ENCODE measurements around the gene VWC2. TPM values are rescaled to one million over a fixed set of nuclear protein-coding genes. Genes with fewer than 3 reads are reported as not detected.

The VWC2 gene
- total and polyA plus RNA-seq, 10 of the 15 experiments (the other 5 are each of a cell fraction or from before 2014, with no cell fraction given): 0.01 to 0.06 (median 0.03) TPM; not detected in 7

DNA sequence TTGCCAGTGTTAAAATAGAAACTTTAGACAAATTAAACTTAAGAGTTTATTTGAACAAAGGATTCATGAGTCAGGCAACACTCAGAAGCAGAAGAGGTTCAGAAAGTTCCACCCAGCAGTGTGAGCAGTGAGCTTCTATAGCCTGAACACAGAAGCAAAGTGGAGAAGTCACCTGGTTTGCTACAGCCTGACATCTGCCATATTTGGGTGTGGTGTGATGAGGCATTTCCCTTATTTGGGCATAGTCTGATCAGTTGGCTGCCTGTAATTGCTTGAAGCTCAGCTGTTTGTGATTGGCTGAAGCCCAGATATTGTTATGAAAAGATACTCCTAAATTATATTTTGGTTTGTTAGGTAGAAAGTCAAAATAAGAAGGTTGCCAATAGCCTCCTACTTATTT is 39.1 kb downstream of the VWC2 start:
- ATAC-seq: peak; percentile 58
- H3K9ac ChIP-seq (ENCODE audit: control insufficient read depth, insufficient read depth, low read length): no peak overlapping the region
- CTCF ChIA-PET: no interaction called here
- H4K20me1 ChIP-seq (ENCODE audit: control insufficient read depth, insufficient read depth): no peaks in the 10 kb centered on the region
- RAD21 ChIA-PET (ENCODE audit: unreplicated experiment): interaction anchor here (1.5 kb wide), 1 partner anchor 811 kb away, joined by 4 read pairs; no protein-coding TSS in a partner anchor
- no peak for FAIRE-seq
- SMC1A ChIA-PET (ENCODE audit: uncharacterized antibody, unreplicated experiment): no interaction called here
- H3K4me1 ChIP-seq (ENCODE audit: control insufficient read depth, insufficient read depth, low read length): no peaks in the 10 kb centered on the region
- H3K27me3 ChIP-seq (replicated peaks in 1 of 2; ENCODE audit: control insufficient read depth in 2 of 2, insufficient read depth in 2 of 2, low read length in 1 of 2): no peaks in the 10 kb centered on the region
- TF ChIP-seq, protein P1, sequence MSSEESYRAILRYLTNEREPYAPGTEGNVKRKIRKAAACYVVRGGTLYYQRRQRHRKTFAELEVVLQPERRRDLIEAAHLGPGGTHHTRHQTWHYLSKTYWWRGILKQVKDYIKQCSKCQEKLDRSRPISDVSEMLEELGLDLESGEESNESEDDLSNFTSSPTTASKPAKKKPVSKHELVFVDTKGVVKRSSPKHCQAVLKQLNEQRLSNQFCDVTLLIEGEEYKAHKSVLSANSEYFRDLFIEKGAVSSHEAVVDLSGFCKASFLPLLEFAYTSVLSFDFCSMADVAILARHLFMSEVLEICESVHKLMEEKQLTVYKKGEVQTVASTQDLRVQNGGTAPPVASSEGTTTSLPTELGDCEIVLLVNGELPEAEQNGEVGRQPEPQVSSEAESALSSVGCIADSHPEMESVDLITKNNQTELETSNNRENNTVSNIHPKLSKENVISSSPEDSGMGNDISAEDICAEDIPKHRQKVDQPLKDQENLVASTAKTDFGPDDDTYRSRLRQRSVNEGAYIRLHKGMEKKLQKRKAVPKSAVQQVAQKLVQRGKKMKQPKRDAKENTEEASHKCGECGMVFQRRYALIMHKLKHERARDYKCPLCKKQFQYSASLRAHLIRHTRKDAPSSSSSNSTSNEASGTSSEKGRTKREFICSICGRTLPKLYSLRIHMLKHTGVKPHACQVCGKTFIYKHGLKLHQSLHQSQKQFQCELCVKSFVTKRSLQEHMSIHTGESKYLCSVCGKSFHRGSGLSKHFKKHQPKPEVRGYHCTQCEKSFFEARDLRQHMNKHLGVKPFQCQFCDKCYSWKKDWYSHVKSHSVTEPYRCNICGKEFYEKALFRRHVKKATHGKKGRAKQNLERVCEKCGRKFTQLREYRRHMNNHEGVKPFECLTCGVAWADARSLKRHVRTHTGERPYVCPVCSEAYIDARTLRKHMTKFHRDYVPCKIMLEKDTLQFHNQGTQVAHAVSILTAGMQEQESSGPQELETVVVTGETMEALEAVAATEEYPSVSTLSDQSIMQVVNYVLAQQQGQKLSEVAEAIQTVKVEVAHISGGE (CRISPR knock-in tag; IDR thresholded peaks at IDR 0.05): no peak
- peak; percentile 83 to 90 for TF ChIP-seq SRF (IDR thresholded peaks at IDR 0.05; ENCODE audit: low read depth in 2 of 2, low read length in 2 of 2)
- no peak overlapping the region for H3K4me2 ChIP-seq (ENCODE audit: control insufficient read depth, insufficient read depth)
- intact Hi-C loops (cut with micrococcal nuclease; ENCODE audit: unreplicated experiment) (no loop called here), in situ Hi-C loops (cut with MboI) (no loop called here)
- DNase-seq (ENCODE audit: low read depth, low spot score): no peak
- no peaks in the 10 kb centered on the region for H3K79me2 ChIP-seq (ENCODE audit: control insufficient read depth, insufficient read depth, low read length)
- H3K36me3 ChIP-seq (ENCODE audit: control insufficient read depth in 2 of 2, insufficient read depth in 2 of 2, low read length in 1 of 2): no peaks in the 10 kb centered on the region
- POLR2A ChIA-PET: no interaction called here
- no peak overlapping the region for H3K27ac ChIP-seq (ENCODE audit: control insufficient read depth, insufficient read depth)
- no peak overlapping the region for H3K4me3 ChIP-seq
- no TSS peak for BruUV-seq (replicated peaks)
- no peaks in the 10 kb centered on the region for H3K9me3 ChIP-seq (replicated peaks; ENCODE audit: control insufficient read depth, insufficient read depth, low read length)
- no peak overlapping the region for H2AFZ ChIP-seq (ENCODE audit: control insufficient read depth, low read depth, low read length)

DNA sequence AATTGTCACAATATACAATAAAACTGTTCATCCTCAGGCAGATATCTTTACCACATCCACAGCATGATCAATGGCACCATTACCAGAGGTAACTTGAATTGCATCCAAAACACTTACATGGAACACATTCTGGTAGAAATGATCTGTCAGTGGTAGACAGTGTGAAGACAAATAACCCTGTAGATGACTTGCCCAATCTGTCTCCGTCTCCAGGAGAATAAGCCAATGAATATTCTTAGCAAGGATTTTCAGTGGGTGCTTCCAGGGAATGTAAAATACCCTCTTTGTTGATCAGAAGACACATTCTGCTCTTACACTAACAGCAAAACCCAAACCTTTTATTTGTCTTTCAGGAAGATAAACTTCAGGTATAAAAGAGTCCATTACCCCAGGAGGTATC is 43.8 kb downstream of the VWC2 start:
- no peak overlapping the region for H3K9ac ChIP-seq (ENCODE audit: control insufficient read depth, insufficient read depth, low read length)
- no peaks in the 10 kb centered on the region for H3K36me3 ChIP-seq (ENCODE audit: control insufficient read depth in 2 of 2, insufficient read depth in 2 of 2, low read length in 1 of 2)
- ChIA-PET POLR2A (no interaction called here), CTCF (no interaction called here), SMC1A (ENCODE audit: uncharacterized antibody, unreplicated experiment) (no interaction called here), RAD21 (ENCODE audit: unreplicated experiment) (no interaction called here)
- no peaks in the 10 kb centered on the region for H3K9me3 ChIP-seq (replicated peaks; ENCODE audit: control insufficient read depth, insufficient read depth, low read length)
- H3K4me2 ChIP-seq (ENCODE audit: control insufficient read depth, insufficient read depth): no peak overlapping the region
- intact Hi-C loops (cut with micrococcal nuclease; ENCODE audit: unreplicated experiment): no loop called here
- H3K27me3 ChIP-seq (replicated peaks in 1 of 2; ENCODE audit: control insufficient read depth in 2 of 2, insufficient read depth in 2 of 2, low read length in 1 of 2): no peaks in the 10 kb centered on the region
- no peak overlapping the region for H3K4me3 ChIP-seq
- no peaks in the 10 kb centered on the region for H3K4me1 ChIP-seq (ENCODE audit: control insufficient read depth, insufficient read depth, low read length)
- H4K20me1 ChIP-seq (ENCODE audit: control insufficient read depth, insufficient read depth): no peaks in the 10 kb centered on the region
- WGBS (ENCODE audit: insufficient coverage, insufficient replicate concordance, low lambda C conversion rate, missing lambda C conversion rate): 14% methylated on average over 1 of the region's 1 CpG
- H3K79me2 ChIP-seq (ENCODE audit: control insufficient read depth, insufficient read depth, low read length): no peaks in the 10 kb centered on the region
- TF ChIP-seq, protein P2, sequence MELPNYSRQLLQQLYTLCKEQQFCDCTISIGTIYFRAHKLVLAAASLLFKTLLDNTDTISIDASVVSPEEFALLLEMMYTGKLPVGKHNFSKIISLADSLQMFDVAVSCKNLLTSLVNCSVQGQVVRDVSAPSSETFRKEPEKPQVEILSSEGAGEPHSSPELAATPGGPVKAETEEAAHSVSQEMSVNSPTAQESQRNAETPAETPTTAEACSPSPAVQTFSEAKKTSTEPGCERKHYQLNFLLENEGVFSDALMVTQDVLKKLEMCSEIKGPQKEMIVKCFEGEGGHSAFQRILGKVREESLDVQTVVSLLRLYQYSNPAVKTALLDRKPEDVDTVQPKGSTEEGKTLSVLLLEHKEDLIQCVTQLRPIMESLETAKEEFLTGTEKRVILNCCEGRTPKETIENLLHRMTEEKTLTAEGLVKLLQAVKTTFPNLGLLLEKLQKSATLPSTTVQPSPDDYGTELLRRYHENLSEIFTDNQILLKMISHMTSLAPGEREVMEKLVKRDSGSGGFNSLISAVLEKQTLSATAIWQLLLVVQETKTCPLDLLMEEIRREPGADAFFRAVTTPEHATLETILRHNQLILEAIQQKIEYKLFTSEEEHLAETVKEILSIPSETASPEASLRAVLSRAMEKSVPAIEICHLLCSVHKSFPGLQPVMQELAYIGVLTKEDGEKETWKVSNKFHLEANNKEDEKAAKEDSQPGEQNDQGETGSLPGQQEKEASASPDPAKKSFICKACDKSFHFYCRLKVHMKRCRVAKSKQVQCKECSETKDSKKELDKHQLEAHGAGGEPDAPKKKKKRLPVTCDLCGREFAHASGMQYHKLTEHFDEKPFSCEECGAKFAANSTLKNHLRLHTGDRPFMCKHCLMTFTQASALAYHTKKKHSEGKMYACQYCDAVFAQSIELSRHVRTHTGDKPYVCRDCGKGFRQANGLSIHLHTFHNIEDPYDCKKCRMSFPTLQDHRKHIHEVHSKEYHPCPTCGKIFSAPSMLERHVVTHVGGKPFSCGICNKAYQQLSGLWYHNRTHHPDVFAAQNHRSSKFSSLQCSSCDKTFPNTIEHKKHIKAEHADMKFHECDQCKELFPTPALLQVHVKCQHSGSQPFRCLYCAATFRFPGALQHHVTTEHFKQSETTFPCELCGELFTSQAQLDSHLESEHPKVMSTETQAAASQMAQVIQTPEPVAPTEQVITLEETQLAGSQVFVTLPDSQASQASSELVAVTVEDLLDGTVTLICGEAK (IDR thresholded peaks at IDR 0.05; ENCODE audit: borderline replicate concordance): no peak
- DNase-seq (ENCODE audit: low read depth, low spot score): no peak
- no TSS peak for BruUV-seq (replicated peaks)
- no peak overlapping the region for H3K27ac ChIP-seq (ENCODE audit: control insufficient read depth, insufficient read depth)
- no peak for ATAC-seq
- FAIRE-seq: no peak
- H2AFZ ChIP-seq (ENCODE audit: control insufficient read depth, low read depth, low read length): no peak overlapping the region
- in situ Hi-C loops (cut with MboI): no loop called here
